Measurements from ENCODE around the gene SMIM20.

DNA sequence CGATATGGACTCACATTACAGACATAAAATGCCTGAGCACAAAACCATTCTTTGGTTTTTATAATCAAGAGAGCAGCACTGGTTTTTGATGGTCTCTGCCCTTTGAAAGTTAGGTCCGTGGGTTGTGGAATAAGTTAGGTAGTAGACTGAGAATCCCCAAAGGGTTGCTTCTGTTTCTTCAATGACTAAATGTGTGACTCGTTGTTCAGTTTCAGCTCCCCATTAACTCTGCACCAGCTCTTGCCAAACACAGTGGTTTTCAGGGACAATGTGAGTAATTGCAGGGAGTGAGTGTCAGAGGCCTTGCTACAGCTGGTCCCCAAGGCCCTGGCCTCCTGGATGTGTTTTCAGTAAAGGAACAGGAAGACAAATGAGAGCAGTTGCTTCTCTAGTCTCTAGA lies 24.8 kb downstream of the SMIM20 start:
- TF ChIP-seq, protein P1, sequence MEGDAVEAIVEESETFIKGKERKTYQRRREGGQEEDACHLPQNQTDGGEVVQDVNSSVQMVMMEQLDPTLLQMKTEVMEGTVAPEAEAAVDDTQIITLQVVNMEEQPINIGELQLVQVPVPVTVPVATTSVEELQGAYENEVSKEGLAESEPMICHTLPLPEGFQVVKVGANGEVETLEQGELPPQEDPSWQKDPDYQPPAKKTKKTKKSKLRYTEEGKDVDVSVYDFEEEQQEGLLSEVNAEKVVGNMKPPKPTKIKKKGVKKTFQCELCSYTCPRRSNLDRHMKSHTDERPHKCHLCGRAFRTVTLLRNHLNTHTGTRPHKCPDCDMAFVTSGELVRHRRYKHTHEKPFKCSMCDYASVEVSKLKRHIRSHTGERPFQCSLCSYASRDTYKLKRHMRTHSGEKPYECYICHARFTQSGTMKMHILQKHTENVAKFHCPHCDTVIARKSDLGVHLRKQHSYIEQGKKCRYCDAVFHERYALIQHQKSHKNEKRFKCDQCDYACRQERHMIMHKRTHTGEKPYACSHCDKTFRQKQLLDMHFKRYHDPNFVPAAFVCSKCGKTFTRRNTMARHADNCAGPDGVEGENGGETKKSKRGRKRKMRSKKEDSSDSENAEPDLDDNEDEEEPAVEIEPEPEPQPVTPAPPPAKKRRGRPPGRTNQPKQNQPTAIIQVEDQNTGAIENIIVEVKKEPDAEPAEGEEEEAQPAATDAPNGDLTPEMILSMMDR (IDR thresholded peaks at IDR 0.05): no peak
- no peak for TF ChIP-seq POLR2A (IDR thresholded peaks at IDR 0.05)
